GM21381 (cell line): ENCODE data around the gene SGPL1.
A peak's percentile ranks its signal among the peaks of the same experiment; 100 is the strongest.
"Not testable (repeated sequence)": the region's sequence is repeated elsewhere in the genome, so short reads cannot be mapped to it uniquely, and the experiment has no call there.

Experiments used
- ATAC-seq: cut with Tn5 transposase; IDR thresholded peaks from one replicate; pipeline ENCODE4 v1.9.1; 2021; ENCODE audit warnings: mild to moderate bottlenecking, moderate library complexity; ENCODE audit not compliant: unreplicated experiment

The SGPL1 gene

GRCh38 chr10:70815504-70816219 is at the start of gene SGPL1:
Gene SGPL1 (plus strand): TSS chr10:70815948. CDS start chr10:70816854, 906 bp downstream.
- ATAC-seq = peak; percentile 85

GRCh38 chr10:70768026-70768685 is 47.6 kb upstream of the SGPL1 start:
- ATAC-seq = not testable (repeated sequence)

GRCh38 chr10:70769121-70769520 is 46.6 kb upstream of the SGPL1 start:
- ATAC-seq = no peak

GRCh38 chr10:70770001-70770400 is 45.7 kb upstream of the SGPL1 start:
- no peak for ATAC-seq

GRCh38 chr10:70770516-70770915 is 45.2 kb upstream of the SGPL1 start:
- not testable (repeated sequence) for ATAC-seq

- ATAC-seq = no peak
These were observed 44.2 kb upstream of the SGPL1 start for GRCh38 chr10:70771311-70772194.

- ATAC-seq = no peak
These were observed 43.1 kb upstream of the SGPL1 start for GRCh38 chr10:70772627-70773026.

GRCh38 chr10:70773461-70773860 is 42.3 kb upstream of the SGPL1 start:
- ATAC-seq = no peak

- ATAC-seq = no peak
These were observed 41.6 kb upstream of the SGPL1 start for GRCh38 chr10:70773965-70774809.

- no peak for ATAC-seq
These were observed 40.7 kb upstream of the SGPL1 start for GRCh38 chr10:70774810-70775678.

- ATAC-seq = no peak
These were observed 39.9 kb upstream of the SGPL1 start for GRCh38 chr10:70775679-70776454.

- ATAC-seq = no peak
These were observed 39.2 kb upstream of the SGPL1 start for GRCh38 chr10:70776455-70777005.

- no peak for ATAC-seq
These were observed 38.5 kb upstream of the SGPL1 start for GRCh38 chr10:70777063-70777875.

GRCh38 chr10:70778267-70778924 is 37.4 kb upstream of the SGPL1 start:
- no peak for ATAC-seq

GRCh38 chr10:70779088-70779487 is 36.7 kb upstream of the SGPL1 start:
- no peak for ATAC-seq

- ATAC-seq = no peak
These were observed 36.0 kb upstream of the SGPL1 start for GRCh38 chr10:70779511-70780369.
